GM12875 (cell line): ENCODE data around the gene DDN.

ENCODE experiments used
- H3K4me3 ChIP-seq: one replicate; pipeline ENCODE4 v1.5.1; 2011; ENCODE audit warnings: low read depth, low read length, control low read depth
- TF ChIP-seq, protein P1 (sequence below): IDR thresholded peaks from 2 replicates; pipeline ENCODE4 v1.5.1; 2011; ENCODE audit warnings: low read depth, mild to moderate bottlenecking, control low read depth, inconsistent platforms, low read length, moderate library complexity, borderline replicate concordance; ENCODE audit not compliant: insufficient read depth

DDN gene

DNA sequence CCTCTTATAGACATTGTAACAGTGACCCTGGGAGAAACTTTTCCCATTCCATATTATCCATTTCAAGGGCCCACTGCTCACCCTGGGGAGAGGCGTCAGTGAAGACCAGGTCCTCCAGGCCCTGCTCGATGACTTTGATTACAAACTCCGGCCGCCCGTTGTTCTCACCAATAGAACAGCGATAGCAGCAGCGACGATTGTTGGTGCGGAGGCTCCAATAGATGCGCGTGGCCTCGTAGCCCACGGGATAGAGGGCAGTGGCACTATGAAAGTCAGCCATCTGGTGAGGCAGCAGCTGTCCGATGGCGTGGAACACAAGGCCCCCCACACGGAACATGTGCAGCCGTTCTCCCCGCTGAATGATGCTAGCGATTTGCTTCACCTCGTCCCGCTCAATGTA lies 26.9 kb upstream of the DDN start:
- TF ChIP-seq, protein P1, sequence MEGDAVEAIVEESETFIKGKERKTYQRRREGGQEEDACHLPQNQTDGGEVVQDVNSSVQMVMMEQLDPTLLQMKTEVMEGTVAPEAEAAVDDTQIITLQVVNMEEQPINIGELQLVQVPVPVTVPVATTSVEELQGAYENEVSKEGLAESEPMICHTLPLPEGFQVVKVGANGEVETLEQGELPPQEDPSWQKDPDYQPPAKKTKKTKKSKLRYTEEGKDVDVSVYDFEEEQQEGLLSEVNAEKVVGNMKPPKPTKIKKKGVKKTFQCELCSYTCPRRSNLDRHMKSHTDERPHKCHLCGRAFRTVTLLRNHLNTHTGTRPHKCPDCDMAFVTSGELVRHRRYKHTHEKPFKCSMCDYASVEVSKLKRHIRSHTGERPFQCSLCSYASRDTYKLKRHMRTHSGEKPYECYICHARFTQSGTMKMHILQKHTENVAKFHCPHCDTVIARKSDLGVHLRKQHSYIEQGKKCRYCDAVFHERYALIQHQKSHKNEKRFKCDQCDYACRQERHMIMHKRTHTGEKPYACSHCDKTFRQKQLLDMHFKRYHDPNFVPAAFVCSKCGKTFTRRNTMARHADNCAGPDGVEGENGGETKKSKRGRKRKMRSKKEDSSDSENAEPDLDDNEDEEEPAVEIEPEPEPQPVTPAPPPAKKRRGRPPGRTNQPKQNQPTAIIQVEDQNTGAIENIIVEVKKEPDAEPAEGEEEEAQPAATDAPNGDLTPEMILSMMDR = no peak
- no peak overlapping the region for H3K4me3 ChIP-seq

DNA sequence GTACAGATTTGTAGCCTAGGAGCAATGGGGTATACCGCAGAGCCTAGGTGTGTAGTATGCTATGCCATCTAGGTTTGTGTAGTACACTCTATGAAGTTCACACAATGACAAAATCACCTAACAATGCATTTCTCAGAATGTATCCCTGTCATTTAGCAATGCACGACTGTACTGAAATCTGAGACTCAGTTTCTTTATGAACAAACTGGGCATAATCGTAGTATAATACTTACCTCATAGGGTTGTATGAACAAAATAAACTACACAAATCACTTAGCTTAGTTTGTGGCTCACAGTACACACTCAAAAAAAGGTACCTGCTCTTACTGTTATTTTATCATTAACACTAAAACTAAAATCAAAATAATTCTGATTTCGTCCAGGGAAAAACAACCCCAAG lies 26.3 kb upstream of the DDN start:
- TF ChIP-seq, protein P1 = no peak
- no peak overlapping the region for H3K4me3 ChIP-seq

DNA sequence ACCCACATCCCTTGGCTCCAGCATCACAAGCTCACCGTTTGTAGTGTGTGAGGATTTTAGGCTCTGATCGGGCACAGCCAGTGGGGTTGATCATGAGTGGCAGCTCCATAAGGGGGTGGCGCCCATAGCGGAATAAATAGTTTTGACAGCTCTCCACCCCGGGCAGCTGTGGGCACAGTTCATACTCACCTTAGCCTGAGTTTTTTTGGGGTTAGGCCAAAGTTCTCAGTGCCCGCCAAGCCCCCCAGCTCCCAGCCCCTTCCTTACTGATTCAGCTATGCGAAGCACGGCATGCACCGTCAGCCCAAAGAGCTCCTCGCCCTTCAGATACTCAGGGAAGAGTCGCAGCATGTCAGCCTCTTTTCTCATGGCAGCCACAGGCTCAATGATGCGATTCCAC lies 25.4 kb upstream of the DDN start:
- TF ChIP-seq, protein P1 = no peak
- no peak overlapping the region for H3K4me3 ChIP-seq

DNA sequence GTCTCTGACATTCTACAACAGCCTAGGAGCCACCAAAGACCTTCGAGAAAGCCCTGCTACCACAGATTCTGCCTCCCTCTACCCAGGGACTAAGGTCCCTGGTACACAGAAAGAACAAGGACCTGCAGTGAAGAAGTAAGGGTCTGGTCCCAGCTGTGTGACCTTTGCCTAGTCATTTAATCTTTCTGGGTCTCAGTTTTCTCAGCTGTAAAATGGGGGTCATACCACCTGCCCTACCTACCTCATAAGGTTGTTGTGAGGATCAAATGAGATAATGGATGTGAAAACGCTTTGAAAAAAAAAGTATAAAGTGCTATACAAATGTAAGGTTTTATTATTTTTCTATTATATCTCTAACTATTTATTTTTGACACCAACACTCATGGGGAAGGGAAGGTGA lies 24.6 kb upstream of the DDN start:
- TF ChIP-seq, protein P1 = no peak

DNA sequence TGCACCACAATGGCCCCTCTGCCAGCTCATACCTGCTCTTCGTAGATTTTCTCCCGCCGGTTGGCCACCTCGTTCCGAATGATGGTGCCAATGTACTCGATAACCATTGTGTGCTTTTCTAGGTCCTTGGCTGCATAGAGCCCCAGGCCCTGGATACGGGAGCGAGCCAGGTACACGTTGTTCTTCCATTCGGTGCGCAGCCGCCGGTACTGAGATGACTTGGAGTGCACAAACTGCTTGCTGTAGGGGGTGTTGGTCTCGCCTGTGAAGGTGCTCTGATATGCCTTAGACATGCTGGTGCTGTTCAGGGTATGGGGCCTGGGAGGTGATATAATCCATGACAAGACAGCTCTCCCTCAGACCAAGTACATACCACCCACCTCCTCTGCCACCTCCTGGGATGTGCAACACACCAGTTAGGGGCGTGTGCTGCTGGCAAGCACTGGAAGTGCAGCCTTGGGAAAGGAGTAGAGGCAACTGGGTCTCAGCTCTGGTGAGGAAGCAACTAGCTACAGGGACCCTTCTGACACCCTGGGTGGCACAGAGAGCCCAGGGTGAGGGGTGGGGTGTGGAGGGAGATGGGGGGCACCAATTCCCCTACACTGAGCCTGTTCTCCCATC lies 23.5 kb upstream of the DDN start:
- H3K4me3 ChIP-seq = no peak overlapping the region
- TF ChIP-seq, protein P1 = no peak

More for the DNA sequence above, 24.6 kb upstream of the DDN start:
- no peak overlapping the region for H3K4me3 ChIP-seq

DNA sequence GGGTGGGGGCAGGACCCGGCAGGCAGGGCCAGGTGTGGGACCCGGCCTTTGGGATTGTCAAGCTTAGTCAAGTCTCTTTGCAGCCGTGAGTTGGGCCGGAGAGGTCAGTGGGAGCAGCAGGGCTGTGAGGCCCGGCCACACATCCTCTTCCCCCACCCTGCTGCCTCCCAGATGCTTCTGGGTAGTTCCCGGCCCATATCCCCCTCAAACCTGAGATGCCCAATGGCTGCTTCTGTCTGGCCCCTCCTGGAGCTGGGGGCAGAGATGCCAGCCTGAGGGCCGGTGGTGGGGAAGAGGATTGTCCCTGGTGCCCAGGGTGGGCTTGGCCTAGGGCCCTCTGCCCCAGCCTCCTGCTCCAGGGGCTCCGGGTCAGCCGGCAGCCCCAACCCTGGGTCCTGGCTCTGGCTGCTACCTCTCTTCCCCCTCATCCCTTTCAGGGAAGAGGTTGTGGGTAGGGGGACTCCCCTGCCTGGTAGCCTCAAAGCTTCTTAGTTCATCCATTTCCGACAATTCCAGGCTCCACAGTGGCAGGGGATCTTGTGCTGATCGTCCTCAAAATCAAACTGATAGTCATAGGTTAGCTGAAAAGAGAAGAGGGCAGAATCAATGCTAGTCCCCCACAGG lies 22.2 kb upstream of the DDN start:
- H3K4me3 ChIP-seq = no peak overlapping the region
- TF ChIP-seq, protein P1 = no peak

DNA sequence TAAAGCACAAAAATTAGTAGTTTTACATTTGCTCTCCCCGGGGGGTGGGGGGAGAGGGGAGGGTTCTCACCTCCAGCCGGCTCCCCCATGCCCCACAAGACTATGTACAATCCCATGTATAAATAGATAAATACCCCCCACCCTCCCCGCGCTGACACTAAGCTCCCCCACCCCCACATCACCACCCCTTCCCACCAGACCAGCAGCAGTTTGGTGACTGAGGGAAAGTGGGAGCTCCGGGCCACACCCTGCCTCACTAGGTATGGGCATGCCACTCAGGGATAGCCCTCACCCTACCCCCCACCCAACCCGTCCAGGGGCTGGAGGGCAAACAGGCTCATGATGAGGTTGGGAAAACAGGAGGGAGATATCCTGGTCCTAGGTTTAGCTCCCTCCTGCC lies 21.3 kb upstream of the DDN start:
- TF ChIP-seq, protein P1 = no peak
- no peak overlapping the region for H3K4me3 ChIP-seq
